Astrocyte (in vitro differentiated cells and primary cell): ENCODE measurements around the gene OBSL1. TPM values are rescaled to one million over a fixed set of nuclear protein-coding genes. Genes with fewer than 3 reads are reported as not detected.

ENCODE experiments used
- DNase-seq: peaks from one replicate; pipeline ENCODE4 v3.0.0-alpha.2; 2010; ENCODE audit warnings: low read depth
- FAIRE-seq: peaks from 2 replicates; lab custom pipeline; 2011; peaks lifted over from hg19 to GRCh38; lab: Jason Lieb, UNC
- H2AFZ ChIP-seq: 2 replicates; pipeline ENCODE4 v1.6.0; 2012; ENCODE audit warnings: low read depth, low read length, inconsistent platforms
- H3K27ac ChIP-seq: 2 replicates; pipeline ENCODE4 v1.5.1; 2011; ENCODE audit warnings: low read depth, low read length, inconsistent platforms
- H3K27me3 ChIP-seq: 2 replicates; pipeline ENCODE4 v1.6.0; 2011; ENCODE audit warnings: low read length, inconsistent platforms; ENCODE audit not compliant: insufficient read depth
- H3K36me3 ChIP-seq: 2 replicates; pipeline ENCODE4 v1.5.1; 2011; ENCODE audit warnings: low read length, inconsistent platforms; ENCODE audit not compliant: insufficient read depth
- H3K4me1 ChIP-seq: 2 replicates; pipeline ENCODE4 v1.5.1; 2011; ENCODE audit warnings: low read length, inconsistent platforms; ENCODE audit not compliant: insufficient read depth
- H3K4me2 ChIP-seq: 2 replicates; pipeline ENCODE4 v1.6.0; 2012; ENCODE audit warnings: low read length, inconsistent platforms
- H3K4me3 ChIP-seq: 2 replicates; pipeline ENCODE4 v1.5.1; 2011; ENCODE audit warnings: low read depth, mild to moderate bottlenecking, low read length, inconsistent platforms; ENCODE audit not compliant: insufficient read depth
- H3K79me2 ChIP-seq: 2 replicates; pipeline ENCODE4 v1.6.0; 2012; ENCODE audit warnings: mild to moderate bottlenecking, low read length, inconsistent platforms; ENCODE audit not compliant: insufficient read depth
- H3K9ac ChIP-seq: 2 replicates; pipeline ENCODE4 v1.6.0; 2012; ENCODE audit warnings: mild to moderate bottlenecking, low read length, inconsistent platforms
- H3K9me3 ChIP-seq: 2 replicates; pipeline ENCODE4 v1.5.1; 2012; ENCODE audit warnings: low read depth, mild to moderate bottlenecking, low read length, inconsistent platforms; ENCODE audit not compliant: insufficient read depth
- H4K20me1 ChIP-seq: 2 replicates; pipeline ENCODE4 v1.6.0; 2012; ENCODE audit warnings: low read length, inconsistent platforms; ENCODE audit not compliant: insufficient read depth
- H3K27ac Mint-ChIP-seq: one replicate; pipeline ENCODE4 v1.8.0; 2021; ENCODE audit warnings: mild to moderate bottlenecking, mixed read lengths; ENCODE audit not compliant: unreplicated experiment
- H3K27me3 Mint-ChIP-seq: one replicate; pipeline ENCODE4 v1.8.0; 2021; ENCODE audit warnings: low read depth, mixed read lengths; ENCODE audit not compliant: unreplicated experiment
- H3K36me3 Mint-ChIP-seq: one replicate; pipeline ENCODE4 v1.8.0; 2021; ENCODE audit warnings: low read depth, mixed read lengths; ENCODE audit not compliant: unreplicated experiment
- H3K4me1 Mint-ChIP-seq: one replicate; pipeline ENCODE4 v1.8.0; 2021; ENCODE audit warnings: low read depth, mixed read lengths; ENCODE audit not compliant: unreplicated experiment
- H3K4me3 Mint-ChIP-seq: one replicate; pipeline ENCODE4 v1.8.0; 2021; ENCODE audit warnings: mild to moderate bottlenecking, moderate library complexity, mixed read lengths; ENCODE audit not compliant: unreplicated experiment
- H3K9me3 Mint-ChIP-seq: one replicate; pipeline ENCODE4 v1.8.0; 2021; ENCODE audit warnings: mild to moderate bottlenecking, mixed read lengths; ENCODE audit not compliant: unreplicated experiment
- CTCF ChIP-seq: IDR thresholded peaks from 2 replicates; pipeline ENCODE4 v1.5.1; 2011; ENCODE audit warnings: low read depth, mild to moderate bottlenecking, inconsistent platforms, low read length, moderate library complexity; ENCODE audit not compliant: insufficient read depth
- EZH2 ChIP-seq: IDR thresholded peaks from 2 replicates; pipeline ENCODE4 v1.6.1; 2012; ENCODE audit warnings: mild to moderate bottlenecking, low read length, inconsistent platforms; ENCODE audit not compliant: insufficient read depth
- total RNA-seq: library from RNA; stranded (reverse); gene quantifications from 2 replicates; pipeline ENCODE4 v1.2.1, GENCODE V29; 2021

The OBSL1 gene
- total RNA-seq, 1 donor from 2014 or later = 77.5 TPM

GRCh38 chr2:219522111-219523030 lies 49.0 kb downstream of the OBSL1 start:
- no peaks in the 10 kb centered on the region for H4K20me1 ChIP-seq
- H3K27me3 ChIP-seq = peaks cover 8% of the 10 kb centered on the region
- peak overlapping the region; percentile 41 for H3K9ac ChIP-seq
- DNase-seq (peak; percentile 81), FAIRE-seq (no peak)
- H3K4me3 Mint-ChIP-seq = no peak overlapping the region
- peaks cover 37% of the 10 kb centered on the region for H3K4me1 Mint-ChIP-seq
- peak overlapping the region; percentile 64 for H3K4me2 ChIP-seq
- no peaks in the 10 kb centered on the region for H3K79me2 ChIP-seq
- H3K36me3 ChIP-seq = no peaks in the 10 kb centered on the region
- H3K9me3 Mint-ChIP-seq = no peaks in the 10 kb centered on the region
- TF ChIP-seq CTCF (no peak), EZH2 (no peak)
- H3K9me3 ChIP-seq = no peaks in the 10 kb centered on the region
- peak overlapping the region; percentile 72 for H2AFZ ChIP-seq
- peaks cover 30% of the 10 kb centered on the region for H3K4me1 ChIP-seq
- no peaks in the 10 kb centered on the region for H3K36me3 Mint-ChIP-seq
- peak overlapping the region; percentile 8 for H3K27ac Mint-ChIP-seq
- H3K4me3 ChIP-seq = no peak overlapping the region
- peaks cover 35% of the 10 kb centered on the region for H3K27me3 Mint-ChIP-seq
- peak overlapping the region; percentile 24 for H3K27ac ChIP-seq

- TF ChIP-seq CTCF (peak; percentile 50), EZH2 (no peak)
- Histone ChIP-seq H3K9ac (peak overlapping the region; percentile 37), H3K9me3 (no peaks in the 10 kb centered on the region), H3K36me3 (no peaks in the 10 kb centered on the region), H3K79me2 (no peaks in the 10 kb centered on the region), H3K27me3 (peaks cover 3% of the 10 kb centered on the region), H2AFZ (peak overlapping the region; percentile 72), H3K4me2 (peak overlapping the region; percentile 64), H4K20me1 (no peaks in the 10 kb centered on the region), H3K27ac (no peak overlapping the region), H3K4me1 (peaks cover 30% of the 10 kb centered on the region), H3K4me3 (no peak overlapping the region)
- Mint-ChIP-seq H3K4me3 (no peak overlapping the region), H3K9me3 (no peaks in the 10 kb centered on the region), H3K36me3 (no peaks in the 10 kb centered on the region), H3K4me1 (peaks cover 34% of the 10 kb centered on the region), H3K27ac (no peak overlapping the region), H3K27me3 (peaks cover 35% of the 10 kb centered on the region)
- no peak for DNase-seq
- no peak for FAIRE-seq
Observed at GRCh38 chr2:219521066-219521880, 50.1 kb downstream of the OBSL1 start.
